Activated CD8-positive, alpha-beta T cell treated with anti-CD3 and anti-CD28 coated beads for 36 hours (primary cell): ENCODE data around the gene CD44. TPM values are rescaled to one million over a fixed set of nuclear protein-coding genes. Genes with fewer than 3 reads are reported as not detected.

Experiments used
- ATAC-seq: fragments of 200-7000 bp; cut with Tn5 transposase; one replicate; pipeline ENCODE4 v1.10.0; 2021; ENCODE audit warnings: mild to moderate bottlenecking, moderate library complexity
- CTCF ChIA-PET: fragments of 350-600 bp; sonication (Branson Sonifier 250); formaldehyde crosslinking; loops from one replicate; lab custom pipeline; 2021; ENCODE audit warnings: antibody characterized with exemption; lab: Charles Lee
- POLR2A ChIA-PET: fragments of 350-600 bp; sonication (Branson Sonifier 250); formaldehyde crosslinking; loops from one replicate; lab custom pipeline; 2021; ENCODE audit warnings: antibody characterized with exemption; lab: Charles Lee
- DNase-seq: peaks from one replicate; pipeline ENCODE4 v3.0.0-alpha.2; 2020
- H3K27ac Mint-ChIP-seq: one replicate; pipeline ENCODE4 v1.8.0; 2021; ENCODE audit warnings: mild to moderate bottlenecking, mixed read lengths
- H3K27me3 Mint-ChIP-seq: one replicate; pipeline ENCODE4 v1.8.0; 2021; ENCODE audit warnings: mixed read lengths
- H3K36me3 Mint-ChIP-seq: one replicate; pipeline ENCODE4 v1.8.0; 2021; ENCODE audit warnings: low read depth, mixed read lengths
- H3K4me1 Mint-ChIP-seq: one replicate; pipeline ENCODE4 v1.8.0; 2021; ENCODE audit warnings: low read depth, mixed read lengths
- H3K4me3 Mint-ChIP-seq: one replicate; pipeline ENCODE4 v1.8.0; 2021; ENCODE audit warnings: mild to moderate bottlenecking, moderate library complexity, mixed read lengths
- H3K9me3 Mint-ChIP-seq: one replicate; pipeline ENCODE4 v1.8.0; 2021; ENCODE audit warnings: mixed read lengths
- CTCF ChIP-seq: fragments of 200-600 bp; IDR thresholded peaks from one replicate; pipeline ENCODE4 v1.8.0; 2022; ENCODE audit warnings: antibody characterized with exemption, mild to moderate bottlenecking
- intact Hi-C: fragments of 100-400 bp; cut with micrococcal nuclease; formaldehyde crosslinking; loops from one replicate; pipeline ENCODE4 v1.10.0; 2022
- total RNA-seq, 2 experiments: library from RNA; stranded (reverse); gene quantifications; one replicate each; pipeline ENCODE4 v1.2.3, GENCODE V29; 2021

CD44 gene
- total RNA-seq, 2 experiments from 2014 or later, result 363 to 373 TPM

- DNase-seq (peak; percentile 38), ATAC-seq (no peak)
- peaks cover 10% of the 10 kb centered on the region for H3K9me3 Mint-ChIP-seq
- TF ChIP-seq CTCF, result no peak
- intact Hi-C loops, result loop anchor here (5.0 kb wide), 3 partner anchors 62 to 153 kb away; no protein-coding TSS in a partner anchor
- CTCF ChIA-PET, result interaction anchor here (0.8 to 6.1 kb wide), 9 partner anchors 7 to 324 kb away, joined by 3 to 35 read pairs (median 3); partner anchors contain the start of genes APIP and PDHX
- H3K4me3 Mint-ChIP-seq, result no peak overlapping the region
- POLR2A ChIA-PET, result interaction anchor here (1.3 to 1.6 kb wide), 2 partner anchors 8 to 27 kb away, joined by 5 read pairs; no protein-coding TSS in a partner anchor
- peaks cover 83% of the 10 kb centered on the region for H3K4me1 Mint-ChIP-seq
- peaks cover 1% of the 10 kb centered on the region for H3K36me3 Mint-ChIP-seq
- H3K27ac Mint-ChIP-seq, result no peak overlapping the region
- no peaks in the 10 kb centered on the region for H3K27me3 Mint-ChIP-seq
These were observed 100.6 kb downstream of the CD44 start for GRCh38 chr11:35239471-35240075.

GRCh38 chr11:35241083-35241482 lies 102.1 kb downstream of the CD44 start:
- Mint-ChIP-seq H3K27ac (no peak overlapping the region), H3K36me3 (peaks cover 1% of the 10 kb centered on the region), H3K27me3 (no peaks in the 10 kb centered on the region), H3K4me3 (no peak overlapping the region), H3K9me3 (peaks cover 4% of the 10 kb centered on the region), H3K4me1 (peaks cover 84% of the 10 kb centered on the region)
- ATAC-seq, result no peak
- intact Hi-C loops, result loop anchor here (5.0 kb wide), 1 partner anchor 151 kb away; no protein-coding TSS in a partner anchor
- DNase-seq, result no peak
- CTCF ChIA-PET, result interaction anchor here (0.6 to 4.0 kb wide), 6 partner anchors 17 to 316 kb away, joined by 3 to 23 read pairs (median 4); no protein-coding TSS in a partner anchor
- TF ChIP-seq CTCF, result no peak
- POLR2A ChIA-PET, result interaction anchor here (1.0 to 1.3 kb wide), 2 partner anchors 13 to 323 kb away, joined by 3 read pairs; no protein-coding TSS in a partner anchor

GRCh38 chr11:35241531-35241930 lies 102.6 kb downstream of the CD44 start:
- Mint-ChIP-seq H3K4me3 (no peak overlapping the region), H3K27me3 (no peaks in the 10 kb centered on the region), H3K27ac (no peak overlapping the region), H3K9me3 (peaks cover 4% of the 10 kb centered on the region), H3K36me3 (peaks cover 4% of the 10 kb centered on the region), H3K4me1 (peaks cover 84% of the 10 kb centered on the region)
- DNase-seq, result no peak
- ChIA-PET CTCF (interaction anchor here (0.6 to 4.0 kb wide), 7 partner anchors 9 to 316 kb away, joined by 3 to 23 read pairs (median 4); no protein-coding TSS in a partner anchor), POLR2A (interaction anchor here (1.0 to 1.4 kb wide), 3 partner anchors 14 to 324 kb away, joined by 3 read pairs; no protein-coding TSS in a partner anchor)
- TF ChIP-seq CTCF, result no peak
- no peak for ATAC-seq
- intact Hi-C loops, result loop anchor here (5.0 kb wide), 1 partner anchor 151 kb away; no protein-coding TSS in a partner anchor

- peaks cover 5% of the 10 kb centered on the region for H3K36me3 Mint-ChIP-seq
- DNase-seq, result no peak
- ATAC-seq, result peak; percentile 27
- H3K4me1 Mint-ChIP-seq, result peaks cover 84% of the 10 kb centered on the region
- no peak overlapping the region for H3K4me3 Mint-ChIP-seq
- H3K27ac Mint-ChIP-seq, result peak overlapping the region; percentile 65
- H3K9me3 Mint-ChIP-seq, result peaks cover 4% of the 10 kb centered on the region
- ChIA-PET CTCF (interaction anchor here (1.0 to 4.0 kb wide), 6 partner anchors 10 to 149 kb away, joined by 3 to 23 read pairs (median 4); no protein-coding TSS in a partner anchor), POLR2A (interaction anchor here (0.6 to 1.4 kb wide), 5 partner anchors 11 to 287 kb away, joined by 3 to 4 read pairs (median 3); no protein-coding TSS in a partner anchor)
- H3K27me3 Mint-ChIP-seq, result no peaks in the 10 kb centered on the region
- intact Hi-C loops, result loop anchor here (5.0 kb wide), 1 partner anchor 150 kb away; no protein-coding TSS in a partner anchor
- TF ChIP-seq CTCF, result no peak
These were observed 103.7 kb downstream of the CD44 start for GRCh38 chr11:35242412-35243242.
